ENCODE data around the gene IMMP1L.

Gene IMMP1L

GRCh38 chr11:31443802-31444201 lies 65.6 kb downstream of the IMMP1L start:
- H3K36me3 ChIP-seq = peaks cover 0 to 5% (median 0%) of the 10 kb centered on the region in 3 donors
- DNase-seq = no peak
- no peak overlapping the region for H3K27ac ChIP-seq
- TF ChIP-seq CTCF (IDR thresholded peaks at IDR 0.05) = no peak
- H3K9me3 ChIP-seq = no peaks in the 10 kb centered on the region
- intact Hi-C loops (cut with DNase I; ENCODE audit: low total_unique reads) = no loop called here
- no peak overlapping the region for H3K4me3 ChIP-seq
- H3K4me1 ChIP-seq = no peaks in the 10 kb centered on the region
- H3K27me3 ChIP-seq = no peaks in the 10 kb centered on the region

GRCh38 chr11:31442086-31442485 lies 67.3 kb downstream of the IMMP1L start:
- intact Hi-C loops (cut with DNase I; ENCODE audit: low total_unique reads) = no loop called here

GRCh38 chr11:31441296-31441695 lies 68.1 kb downstream of the IMMP1L start:
- H3K9me3 ChIP-seq = no peaks in the 10 kb centered on the region
- H3K27ac ChIP-seq = no peak overlapping the region
- TF ChIP-seq CTCF (IDR thresholded peaks at IDR 0.05) = no peak
- H3K27me3 ChIP-seq = no peaks in the 10 kb centered on the region
- H3K4me3 ChIP-seq = no peak overlapping the region
- no peaks in the 10 kb centered on the region for H3K4me1 ChIP-seq
- H3K36me3 ChIP-seq = no peaks in the 10 kb centered on the region
- intact Hi-C loops (cut with DNase I; ENCODE audit: low total_unique reads) = no loop called here
- no peak for DNase-seq

More at GRCh38 chr11:31442086-31442485, 67.3 kb downstream of the IMMP1L start:
- no peaks in the 10 kb centered on the region for H3K27me3 ChIP-seq
- no peaks in the 10 kb centered on the region for H3K36me3 ChIP-seq
- TF ChIP-seq CTCF (IDR thresholded peaks at IDR 0.05) = no peak
- no peak overlapping the region for H3K27ac ChIP-seq
- DNase-seq = no peak
- H3K9me3 ChIP-seq = no peaks in the 10 kb centered on the region
- no peak overlapping the region for H3K4me3 ChIP-seq
- no peaks in the 10 kb centered on the region for H3K4me1 ChIP-seq

GRCh38 chr11:31437742-31438435 lies 71.5 kb downstream of the IMMP1L start:
- H3K9me3 ChIP-seq = no peaks in the 10 kb centered on the region
- H3K4me1 ChIP-seq = no peaks in the 10 kb centered on the region
- no peak for DNase-seq
- intact Hi-C loops (cut with DNase I; ENCODE audit: low total_unique reads) = no loop called here
- peaks cover 0 to 5% (median 0%) of the 10 kb centered on the region in 3 donors for H3K36me3 ChIP-seq
- H3K4me3 ChIP-seq = no peak overlapping the region
- no peak overlapping the region for H3K27ac ChIP-seq
- H3K27me3 ChIP-seq = no peaks in the 10 kb centered on the region
- no peak for TF ChIP-seq CTCF (IDR thresholded peaks at IDR 0.05)

- DNase-seq = no peak
- Histone ChIP-seq H3K27ac (no peak overlapping the region), H3K36me3 (peaks cover 18 to 43% (median 24%) of the 10 kb centered on the region in 3 donors), H3K4me3 (no peak overlapping the region), H3K9me3 (no peaks in the 10 kb centered on the region), H3K27me3 (no peaks in the 10 kb centered on the region), H3K4me1 (no peaks in the 10 kb centered on the region)
- TF ChIP-seq CTCF (IDR thresholded peaks at IDR 0.05) = no peak
- intact Hi-C loops (cut with DNase I; ENCODE audit: low total_unique reads) = no loop called here
Measured at GRCh38 chr11:31433851-31434250, 75.6 kb downstream of the IMMP1L start.

Measured in tibial artery (tissue), 4 donors.